Measurements from ENCODE around the gene USP5. TPM values are rescaled to one million over a fixed set of nuclear protein-coding genes. Genes with fewer than 3 reads are reported as not detected.

The USP5 gene
- polyA plus RNA-seq, 2 of the 4 experiments (the other 2 are of a cell fraction), result 58.6 to 78.2 TPM

- H3K27ac ChIP-seq, result no peak overlapping the region
- POLR2A ChIA-PET, result no interaction called here
- H3K4me1 ChIP-seq, result peaks cover 23% of the 10 kb centered on the region
- CTCF ChIA-PET, result interaction anchor here (0.6 to 10.1 kb wide), 6 partner anchors 12 to 93 kb away, joined by 3 to 117 read pairs (median 4); no protein-coding TSS in a partner anchor
- no peaks in the 10 kb centered on the region for H3K9me3 ChIP-seq
- H3K4me3 ChIP-seq, result no peak overlapping the region
- ATAC-seq (no peak), FAIRE-seq (no peak), DNase-seq (ENCODE audit: low read depth in 1 of 2, low spot score in 1 of 2) (no peak)
- TF ChIP-seq HOXB5 (CRISPR knock-in tag; IDR thresholded peaks at IDR 0.05) (no peak), EP300 (IDR thresholded peaks at IDR 0.05) (no peak), JUNB (IDR thresholded peaks at IDR 0.05) (no peak), FOXS1 (CRISPR knock-in tag; IDR thresholded peaks at IDR 0.05) (no peak), MAFK (IDR thresholded peaks at IDR 0.05; ENCODE audit: partially characterized antibody) (no peak)
- peak overlapping the region; percentile 70; the same call in 1 of the 3 replicates for H3K4me2 ChIP-seq
- WGBS (ENCODE audit: missing lambda C conversion rate), result 95% methylated on average over 2 of the region's 2 CpGs
Observed at GRCh38 chr12:6849427-6849826, 2.5 kb upstream of the USP5 start.

DNA sequence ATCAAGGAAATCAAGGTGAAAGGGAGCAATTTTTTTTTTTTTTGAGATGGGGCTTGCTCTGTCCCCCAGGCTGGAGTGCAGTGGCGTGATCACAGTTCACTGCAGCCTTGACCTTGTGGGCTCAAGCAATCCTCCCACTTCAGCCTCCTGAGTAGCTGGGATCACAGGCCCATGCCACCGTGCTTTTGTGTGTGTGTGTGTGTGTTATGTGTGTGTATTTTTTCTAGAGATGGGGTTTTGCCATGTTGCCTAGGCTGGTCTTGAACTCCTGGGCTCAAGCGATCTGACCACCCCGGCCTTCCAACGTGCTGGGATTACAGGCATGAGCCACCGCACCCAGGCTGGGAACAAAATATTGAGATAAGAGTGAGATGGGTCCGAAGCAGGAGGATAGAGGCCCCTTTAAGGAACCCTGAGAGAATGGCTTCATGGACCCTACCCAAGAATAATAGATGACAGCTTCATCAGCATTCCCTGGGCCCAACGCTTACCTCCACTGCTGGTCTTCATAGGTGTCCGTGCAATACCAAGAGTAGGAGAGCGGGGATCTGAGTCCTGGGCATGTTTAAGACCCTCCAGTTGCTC, 1.9 kb upstream of the USP5 start:
- ChIA-PET CTCF (interaction anchor here (1.2 to 10.1 kb wide), 3 partner anchors 12 to 72 kb away, joined by 3 to 117 read pairs (median 4); no protein-coding TSS in a partner anchor), POLR2A (no interaction called here)
- DNase-seq (ENCODE audit: low read depth in 1 of 2, low spot score in 1 of 2), result no peak
- Histone ChIP-seq H3K27ac (peak overlapping the region in 1 of 2 experiments; percentile 89; a peak in 4 of 6 replicates), H3K9me3 (no peaks in the 10 kb centered on the region), H3K4me3 (peak overlapping the region; percentile 50), H3K4me1 (peaks cover 23% of the 10 kb centered on the region), H3K4me2 (peak overlapping the region; percentile 70)
- TF ChIP-seq NFE2L2 (conservative IDR thresholded peaks at IDR 0.05; ENCODE audit: low read length) (no peak), NR3C1 (IDR thresholded peaks at IDR 0.05) (no peak), ZFP36 (IDR thresholded peaks at IDR 0.05; ENCODE audit: borderline replicate concordance, partially characterized antibody) (no peak)
- no peak for FAIRE-seq
- no peak for ATAC-seq
- 67% methylated on average over 10 of the region's 10 CpGs for WGBS (ENCODE audit: missing lambda C conversion rate)

- Histone ChIP-seq H3K4me2 (peak overlapping the region; percentile 70), H3K27ac (peak overlapping the region; percentile 67 to 89; a peak in 5 of 6 replicates), H3K4me3 (peak overlapping the region; percentile 50), H3K9me3 (no peaks in the 10 kb centered on the region), H3K4me1 (peaks cover 23% of the 10 kb centered on the region)
- ChIA-PET CTCF (interaction anchor here (1.2 to 10.1 kb wide), 8 partner anchors 15 to 97 kb away, joined by 3 to 117 read pairs (median 8); partner anchors contain the start of genes C12orf57, MLF2, PTMS and RNU7-1), POLR2A (interaction anchor here (1.1 to 3.1 kb wide), 16 partner anchors 8 to 317 kb away, joined by 4 to 74 read pairs (median 10); partner anchors contain the start of genes C12orf57, GAPDH, MLF2 and PTMS)
- FAIRE-seq (no peak), ATAC-seq (no peak), DNase-seq (ENCODE audit: low read depth in 1 of 2, low spot score in 1 of 2) (no peak)
- peak; percentile 83; the same call in 1 of the 2 replicates for TF ChIP-seq KDM5A (IDR thresholded peaks at IDR 0.05)
- no peak for TF ChIP-seq NPAS2 (CRISPR knock-in tag; IDR thresholded peaks at IDR 0.05; ENCODE audit: borderline replicate concordance)
- no peak for TF ChIP-seq BCL3 (IDR thresholded peaks at IDR 0.05)
- 27% methylated on average over 15 of the region's 16 CpGs for WGBS (ENCODE audit: missing lambda C conversion rate)
Observed at GRCh38 chr12:6850796-6851152, 1.2 kb upstream of the USP5 start.

DNA sequence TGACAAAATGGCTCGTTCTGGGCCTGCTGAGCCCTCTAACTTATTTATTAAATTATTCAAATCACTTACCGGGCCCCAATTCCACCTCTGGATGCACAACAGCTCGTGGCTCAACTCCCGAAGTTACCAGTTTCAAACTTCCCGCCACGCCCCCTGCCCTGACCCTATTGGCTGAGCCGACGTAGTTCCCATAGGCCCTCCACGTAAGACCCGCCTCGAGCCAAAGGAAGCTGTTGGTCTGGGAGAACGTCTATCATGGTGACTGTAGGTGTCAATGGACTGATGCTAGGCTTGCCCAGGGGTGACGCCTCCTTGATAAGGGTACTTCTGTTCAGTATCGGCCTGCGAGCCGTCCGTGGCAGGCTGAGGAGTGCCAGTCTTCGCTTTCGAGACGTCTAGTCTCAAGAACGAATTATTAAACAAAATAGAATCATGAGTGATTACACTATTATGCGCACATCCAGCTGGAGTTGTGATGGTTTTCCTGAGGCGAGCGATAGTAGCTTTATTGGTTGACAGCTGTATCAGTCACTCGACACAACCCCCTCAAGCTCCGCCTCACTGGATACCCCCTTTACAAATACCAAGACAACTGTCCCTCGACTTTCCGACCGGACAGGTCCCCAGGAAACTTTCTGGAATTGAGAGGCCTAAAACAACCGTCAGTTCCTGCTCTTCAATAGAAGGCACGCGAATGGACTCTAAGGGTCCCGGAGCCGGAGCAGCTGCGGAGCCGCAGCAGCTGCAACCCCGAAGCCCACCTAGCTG, 613 bp upstream of the USP5 start, which contains the start of gene CDCA3:
Gene CDCA3 (minus strand): TSS at position 134 of the 768 bp plus-strand sequence. CDS start 334 bp downstream, outside the sequence.
- H3K4me3 ChIP-seq, result peak within 1 kb of the TSS; percentile 50
- H3K4me2 ChIP-seq, result peak within 1 kb of the TSS; percentile 70
- CTCF ChIA-PET, result interaction anchor here (0.6 to 10.1 kb wide), 12 partner anchors 14 to 111 kb away, joined by 3 to 117 read pairs (median 6); partner anchors contain the start of genes C12orf57, MLF2, PTMS and RNU7-1
- FAIRE-seq (peak; percentile 77), ATAC-seq (peak; percentile 83 to 85), DNase-seq (ENCODE audit: low read depth in 1 of 2, low spot score in 1 of 2) (peak; percentile 99 to 100)
- WGBS (ENCODE audit: missing lambda C conversion rate), result 2% methylated on average over 37 of the region's 37 CpGs
- peaks cover 23% of the 10 kb centered on the region for H3K4me1 ChIP-seq
- H3K9me3 ChIP-seq, result no peaks in the 10 kb centered on the region
- POLR2A ChIA-PET, result interaction anchor here (0.6 to 3.1 kb wide), 19 partner anchors 9 to 317 kb away, joined by 3 to 74 read pairs (median 10); partner anchors contain the start of genes C12orf57, COPS7A, GAPDH and GPR162
- peak within 1 kb of the TSS; percentile 87 to 89 for H3K27ac ChIP-seq
- TF ChIP-seq SMC3 (IDR thresholded peaks at IDR 0.05) (no peak), RAD21 (conservative IDR thresholded peaks at IDR 0.05 in 1 of 2, IDR thresholded peaks at IDR 0.05 in 1 of 2) (no peak), EHMT2 (IDR thresholded peaks at IDR 0.05; ENCODE audit: low read depth) (no peak), HDAC2 (IDR thresholded peaks at IDR 0.05) (0 out of 2 replicates have a peak, but pooled peaks have one; percentile 63), KDM1A (IDR thresholded peaks at IDR 0.05; ENCODE audit: low read depth) (no peak), CBX8 (IDR thresholded peaks at IDR 0.05) (no peak), CEBPB (IDR thresholded peaks at IDR 0.05) (no peak), SREBF2 (IDR thresholded peaks at IDR 0.05) (no peak), PHF8 (IDR thresholded peaks at IDR 0.05; ENCODE audit: borderline replicate concordance, low read depth) (peak; percentile 70; the same call in 1 of the 2 replicates), NPAS2 (CRISPR knock-in tag; IDR thresholded peaks at IDR 0.05; ENCODE audit: borderline replicate concordance) (no peak), EHF (CRISPR knock-in tag; IDR thresholded peaks at IDR 0.05) (no peak), E2F6 (IDR thresholded peaks at IDR 0.05; ENCODE audit: borderline replicate concordance, low read depth) (peak; percentile 94), ZFP36 (IDR thresholded peaks at IDR 0.05; ENCODE audit: borderline replicate concordance, partially characterized antibody) (no peak)
- TF ChIP-seq, protein P1, sequence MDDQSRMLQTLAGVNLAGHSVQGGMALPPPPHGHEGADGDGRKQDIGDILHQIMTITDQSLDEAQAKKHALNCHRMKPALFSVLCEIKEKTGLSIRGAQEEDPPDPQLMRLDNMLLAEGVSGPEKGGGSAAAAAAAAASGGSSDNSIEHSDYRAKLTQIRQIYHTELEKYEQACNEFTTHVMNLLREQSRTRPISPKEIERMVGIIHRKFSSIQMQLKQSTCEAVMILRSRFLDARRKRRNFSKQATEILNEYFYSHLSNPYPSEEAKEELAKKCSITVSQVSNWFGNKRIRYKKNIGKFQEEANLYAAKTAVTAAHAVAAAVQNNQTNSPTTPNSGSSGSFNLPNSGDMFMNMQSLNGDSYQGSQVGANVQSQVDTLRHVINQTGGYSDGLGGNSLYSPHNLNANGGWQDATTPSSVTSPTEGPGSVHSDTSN (IDR thresholded peaks at IDR 0.05), result peak; percentile 96
- TF ChIP-seq, protein P2, sequence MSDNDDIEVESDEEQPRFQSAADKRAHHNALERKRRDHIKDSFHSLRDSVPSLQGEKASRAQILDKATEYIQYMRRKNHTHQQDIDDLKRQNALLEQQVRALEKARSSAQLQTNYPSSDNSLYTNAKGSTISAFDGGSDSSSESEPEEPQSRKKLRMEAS (IDR thresholded peaks at IDR 0.05), result peak; percentile 90

All from A549 (cell line).